ENCODE measurements around the gene CCDC60.
"Not testable (repeated sequence)": the region's sequence is repeated elsewhere in the genome, so short reads cannot be mapped to it uniquely, and the experiment has no call there.

CCDC60 gene

GRCh38 chr12:119328111-119328510 lies 6.4 kb upstream of the CCDC60 start:
- FAIRE-seq (no peak), DNase-seq (ENCODE audit: low spot score) (no peak)

- no peak for FAIRE-seq
- no peak for DNase-seq (ENCODE audit: low spot score)
Measured at GRCh38 chr12:119338593-119339363, 4.2 kb downstream of the CCDC60 start.

GRCh38 chr12:119340578-119340977 lies 6.0 kb downstream of the CCDC60 start:
- DNase-seq (ENCODE audit: low spot score) (no peak), FAIRE-seq (no peak)

- DNase-seq (ENCODE audit: low spot score) (no peak), FAIRE-seq (no peak)
Measured at GRCh38 chr12:119341020-119341419, 6.5 kb downstream of the CCDC60 start.

GRCh38 chr12:119341988-119342387 lies 7.5 kb downstream of the CCDC60 start:
- DNase-seq (ENCODE audit: low spot score) (no peak), FAIRE-seq (no peak)

GRCh38 chr12:119343130-119343529 lies 8.6 kb downstream of the CCDC60 start:
- FAIRE-seq (no peak), DNase-seq (ENCODE audit: low spot score) (no peak)

- FAIRE-seq (no peak), DNase-seq (ENCODE audit: low spot score) (no peak)
Measured at GRCh38 chr12:119354172-119354571, 19.6 kb downstream of the CCDC60 start.

- FAIRE-seq; DNase-seq (ENCODE audit: low spot score): not testable (repeated sequence)
Measured at GRCh38 chr12:119360366-119360765, 25.8 kb downstream of the CCDC60 start.

- FAIRE-seq (no peak), DNase-seq (ENCODE audit: low spot score) (no peak)
Measured at GRCh38 chr12:119363037-119363436, 28.5 kb downstream of the CCDC60 start.

GRCh38 chr12:119363490-119363889 lies 29.0 kb downstream of the CCDC60 start:
- DNase-seq (ENCODE audit: low spot score) (no peak), FAIRE-seq (no peak)

- FAIRE-seq (no peak), DNase-seq (ENCODE audit: low spot score) (no peak)
Measured at GRCh38 chr12:119365451-119365850, 30.9 kb downstream of the CCDC60 start.

GRCh38 chr12:119366007-119366406 lies 31.5 kb downstream of the CCDC60 start:
- FAIRE-seq = no peak

GRCh38 chr12:119369161-119369560 lies 34.6 kb downstream of the CCDC60 start:
- FAIRE-seq (no peak), DNase-seq (ENCODE audit: low spot score) (no peak)

More at GRCh38 chr12:119366007-119366406, 31.5 kb downstream of the CCDC60 start:
- no peak for DNase-seq (ENCODE audit: low spot score)

GRCh38 chr12:119369907-119370546 lies 35.5 kb downstream of the CCDC60 start:
- DNase-seq (ENCODE audit: low spot score) (no peak), FAIRE-seq (no peak)

- no peak for DNase-seq (ENCODE audit: low spot score)
- no peak for FAIRE-seq
Measured at GRCh38 chr12:119372540-119372939, 38.0 kb downstream of the CCDC60 start.

- FAIRE-seq = no peak
- DNase-seq (ENCODE audit: low spot score) = no peak
Measured at GRCh38 chr12:119373001-119373400, 38.5 kb downstream of the CCDC60 start.

GRCh38 chr12:119373666-119374065 lies 39.1 kb downstream of the CCDC60 start:
- no peak for DNase-seq (ENCODE audit: low spot score)
- no peak for FAIRE-seq

- DNase-seq (ENCODE audit: low spot score) (no peak), FAIRE-seq (no peak)
Measured at GRCh38 chr12:119374635-119375034, 40.1 kb downstream of the CCDC60 start.

GRCh38 chr12:119375075-119375882 lies 40.8 kb downstream of the CCDC60 start:
- no peak for FAIRE-seq
- no peak for DNase-seq (ENCODE audit: low spot score)

GRCh38 chr12:119375883-119376190 lies 41.3 kb downstream of the CCDC60 start:
- no peak for FAIRE-seq
- DNase-seq (ENCODE audit: low spot score) = no peak

GRCh38 chr12:119378903-119379302 lies 44.4 kb downstream of the CCDC60 start:
- no peak for FAIRE-seq
- DNase-seq (ENCODE audit: low spot score) = no peak
